Neural progenitor cell (in vitro differentiated cells): ENCODE measurements around the gene NELFA. TPM values are rescaled to one million over a fixed set of nuclear protein-coding genes. Genes with fewer than 3 reads are reported as not detected.
A peak's percentile ranks its signal among the peaks of the same experiment; 100 is the strongest.

Experiments
- DNase-seq: peaks from one replicate; pipeline ENCODE4 v3.0.0-alpha.2; 2016; ENCODE audit warnings: low spot score
- H2AFZ ChIP-seq: fragments of 200-600 bp; sonication (generic); replicated peaks from 2 replicates; pipeline ENCODE4 v1.6.1; 2016; ENCODE audit warnings: antibody characterized with exemption
- H3F3A ChIP-seq: fragments of 200-600 bp; sonication (generic); 2 replicates; pipeline ENCODE4 v1.6.1; 2016; ENCODE audit warnings: antibody characterized with exemption, low read depth
- H3K27ac ChIP-seq: fragments of 200-600 bp; sonication (generic); 2 replicates; pipeline ENCODE4 v1.5.1; 2016; ENCODE audit warnings: mild to moderate bottlenecking
- H3K27me3 ChIP-seq: fragments of 200-600 bp; sonication (generic); 2 replicates; pipeline ENCODE4 v1.6.1; 2016; ENCODE audit warnings: mild to moderate bottlenecking, moderate library complexity
- H3K36me3 ChIP-seq: fragments of 200-600 bp; sonication (generic); 2 replicates; pipeline ENCODE4 v1.5.1; 2016
- H3K4me1 ChIP-seq: fragments of 200-600 bp; sonication (generic); 2 replicates; pipeline ENCODE4 v1.6.1; 2016; ENCODE audit warnings: mixed run types
- H3K4me2 ChIP-seq: fragments of 200-600 bp; sonication (generic); 2 replicates; pipeline ENCODE4 v1.6.1; 2016
- H3K4me3 ChIP-seq: fragments of 200-600 bp; sonication (generic); 2 replicates; pipeline ENCODE4 v1.5.1; 2016
- H3K79me2 ChIP-seq: fragments of 200-600 bp; sonication (generic); 2 replicates; pipeline ENCODE4 v1.6.1; 2016; ENCODE audit warnings: low read depth
- H3K9ac ChIP-seq: fragments of 200-600 bp; sonication (generic); 2 replicates; pipeline ENCODE4 v1.6.1; 2016
- H3K9me3 ChIP-seq: fragments of 200-600 bp; sonication (generic); 2 replicates; pipeline ENCODE4 v1.5.1; 2016; ENCODE audit warnings: low read depth
- H4K20me1 ChIP-seq: fragments of 200-600 bp; sonication (generic); 2 replicates; pipeline ENCODE4 v1.6.1; 2016; ENCODE audit warnings: low read depth
- H3K27ac Mint-ChIP-seq: 3 replicates; pipeline ENCODE4 v1.8.0; 2021; ENCODE audit warnings: mixed read lengths
- H3K27me3 Mint-ChIP-seq: 2 replicates; pipeline ENCODE4 v1.8.0; 2022; ENCODE audit warnings: low read depth, mild to moderate bottlenecking, inconsistent platforms, moderate library complexity, mixed read lengths; ENCODE audit not compliant: insufficient read depth
- H3K36me3 Mint-ChIP-seq: 3 replicates; pipeline ENCODE4 v1.8.0; 2021; ENCODE audit warnings: mixed read lengths
- H3K4me1 Mint-ChIP-seq: 3 replicates; pipeline ENCODE4 v1.8.0; 2021; ENCODE audit warnings: mixed read lengths
- H3K4me3 Mint-ChIP-seq: 3 replicates; pipeline ENCODE4 v1.8.0; 2021; ENCODE audit warnings: mild to moderate bottlenecking, moderate library complexity, mixed read lengths
- H3K9me3 Mint-ChIP-seq: 3 replicates; pipeline ENCODE4 v1.8.0; 2020; ENCODE audit warnings: mixed read lengths
- EZH2 ChIP-seq: fragments of 200-600 bp; sonication (generic); IDR thresholded peaks from 2 replicates; pipeline ENCODE4 v1.6.1; 2017; ENCODE audit warnings: antibody characterized with exemption, mild to moderate bottlenecking, moderate library complexity
- EZH2phosphoT487 ChIP-seq: fragments of 200-600 bp; sonication (generic); IDR thresholded peaks from 2 replicates; pipeline ENCODE4 v1.6.1; 2017; ENCODE audit warnings: antibody characterized with exemption
- total RNA-seq: library from RNA; depleted of rRNA; stranded (reverse); fragments of >200 nt; gene quantifications from 2 replicates; pipeline ENCODE4 v1.2.3, GENCODE V29; 2015; ENCODE audit warnings: low replicate concordance
- TF ChIP-seq, protein P1 (sequence below): fragments of 200-600 bp; sonication (generic); IDR thresholded peaks from 2 replicates; pipeline ENCODE4 v1.5.1; 2017; ENCODE audit warnings: antibody characterized with exemption, mild to moderate bottlenecking

NELFA gene
- total RNA-seq, 1 donor from 2014 or later = 18.0 TPM

DNA sequence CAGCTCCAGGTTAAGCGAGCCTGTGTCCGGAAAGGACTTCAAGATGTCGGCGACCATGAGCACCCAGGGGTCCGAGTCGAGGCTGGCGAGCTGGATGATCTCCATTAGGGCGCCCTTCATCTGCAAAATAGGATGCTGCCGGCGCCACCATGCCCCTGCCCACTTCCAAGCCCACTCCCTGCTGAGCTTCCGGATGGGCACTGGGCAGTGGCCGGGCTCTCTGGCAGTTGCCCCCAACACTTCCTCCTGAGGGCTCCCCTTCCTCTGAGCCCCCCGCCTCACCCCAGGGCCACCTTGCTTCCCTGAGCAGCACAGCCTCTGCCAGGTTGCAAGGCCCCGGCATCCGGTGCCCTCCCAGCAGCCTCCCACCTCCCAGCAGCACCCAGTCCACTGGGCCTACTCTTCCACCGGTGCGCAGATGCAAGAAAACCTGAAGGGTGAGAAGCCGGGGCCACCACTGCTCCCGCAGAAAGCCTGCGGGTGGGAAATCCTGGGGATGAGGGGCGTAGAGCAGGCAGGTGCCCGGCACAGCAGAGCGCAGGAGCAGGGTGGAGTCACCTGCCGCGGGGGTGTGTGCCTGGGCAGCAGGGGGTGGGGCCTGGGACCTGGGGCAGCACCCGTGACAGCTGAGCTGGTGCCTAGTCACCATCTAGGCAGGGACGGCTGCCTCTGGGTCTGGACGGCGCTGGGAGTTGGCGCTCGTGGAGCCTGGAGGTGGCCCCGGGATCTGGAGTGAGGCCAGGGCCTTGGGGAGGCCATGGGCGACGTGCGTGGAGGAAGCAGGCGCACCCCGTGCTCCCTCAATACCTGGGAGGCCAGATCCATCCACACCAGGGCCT is 17.0 kb downstream of the NELFA start:
- peaks cover 39% of the 10 kb centered on the region for H4K20me1 ChIP-seq
- H3K36me3 ChIP-seq = peaks cover 9% of the 10 kb centered on the region
- peaks cover 36% of the 10 kb centered on the region for H3K36me3 Mint-ChIP-seq
- no peaks in the 10 kb centered on the region for H3F3A ChIP-seq
- no peak overlapping the region for H3K9ac ChIP-seq
- H3K9me3 Mint-ChIP-seq = peaks cover 11% of the 10 kb centered on the region
- H3K4me1 ChIP-seq = no peaks in the 10 kb centered on the region
- H3K4me1 Mint-ChIP-seq = no peaks in the 10 kb centered on the region
- no peaks in the 10 kb centered on the region for H3K27me3 ChIP-seq
- H3K79me2 ChIP-seq = peaks cover 66% of the 10 kb centered on the region
- DNase-seq = no peak
- H3K27ac ChIP-seq = no peak overlapping the region
- peaks cover 2% of the 10 kb centered on the region for H3K27me3 Mint-ChIP-seq
- H3K27ac Mint-ChIP-seq = no peak overlapping the region
- H3K4me3 Mint-ChIP-seq = no peak overlapping the region
- no peaks in the 10 kb centered on the region for H3K9me3 ChIP-seq
- no peak overlapping the region for H3K4me3 ChIP-seq
- no peak overlapping the region for H2AFZ ChIP-seq
- TF ChIP-seq, protein P1, sequence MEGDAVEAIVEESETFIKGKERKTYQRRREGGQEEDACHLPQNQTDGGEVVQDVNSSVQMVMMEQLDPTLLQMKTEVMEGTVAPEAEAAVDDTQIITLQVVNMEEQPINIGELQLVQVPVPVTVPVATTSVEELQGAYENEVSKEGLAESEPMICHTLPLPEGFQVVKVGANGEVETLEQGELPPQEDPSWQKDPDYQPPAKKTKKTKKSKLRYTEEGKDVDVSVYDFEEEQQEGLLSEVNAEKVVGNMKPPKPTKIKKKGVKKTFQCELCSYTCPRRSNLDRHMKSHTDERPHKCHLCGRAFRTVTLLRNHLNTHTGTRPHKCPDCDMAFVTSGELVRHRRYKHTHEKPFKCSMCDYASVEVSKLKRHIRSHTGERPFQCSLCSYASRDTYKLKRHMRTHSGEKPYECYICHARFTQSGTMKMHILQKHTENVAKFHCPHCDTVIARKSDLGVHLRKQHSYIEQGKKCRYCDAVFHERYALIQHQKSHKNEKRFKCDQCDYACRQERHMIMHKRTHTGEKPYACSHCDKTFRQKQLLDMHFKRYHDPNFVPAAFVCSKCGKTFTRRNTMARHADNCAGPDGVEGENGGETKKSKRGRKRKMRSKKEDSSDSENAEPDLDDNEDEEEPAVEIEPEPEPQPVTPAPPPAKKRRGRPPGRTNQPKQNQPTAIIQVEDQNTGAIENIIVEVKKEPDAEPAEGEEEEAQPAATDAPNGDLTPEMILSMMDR = no peak
- TF ChIP-seq EZH2phosphoT487 (no peak), EZH2 (no peak)
- no peak overlapping the region for H3K4me2 ChIP-seq

DNA sequence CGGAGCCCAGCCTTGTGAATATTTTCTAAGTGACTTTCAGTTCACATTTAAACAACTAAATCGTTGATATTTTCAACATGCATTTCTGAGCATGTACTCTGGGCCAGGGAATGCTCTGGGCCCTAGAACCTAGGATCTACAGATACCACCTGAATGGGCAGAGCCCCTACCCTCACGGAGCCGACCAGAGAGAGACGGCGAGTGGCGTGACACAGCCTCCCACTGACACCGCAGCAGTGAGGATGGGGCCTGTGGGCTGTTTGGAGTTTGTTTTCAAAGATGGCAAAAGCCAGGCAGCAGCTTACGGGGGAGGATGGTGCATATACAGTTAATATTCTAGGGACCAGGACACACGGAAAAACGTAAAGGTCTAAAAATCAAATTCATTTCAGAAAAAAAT is 17.7 kb downstream of the NELFA start:
- TF ChIP-seq, protein P1 = no peak
- no peak for TF ChIP-seq EZH2
- TF ChIP-seq EZH2phosphoT487 = no peak
- H3K27me3 Mint-ChIP-seq = peaks cover 2% of the 10 kb centered on the region
- Histone ChIP-seq H3K9ac (no peak overlapping the region), H3K27me3 (no peaks in the 10 kb centered on the region), H4K20me1 (peaks cover 41% of the 10 kb centered on the region), H3K9me3 (no peaks in the 10 kb centered on the region), H3K4me2 (no peak overlapping the region), H3K4me1 (no peaks in the 10 kb centered on the region), H3K4me3 (no peak overlapping the region), H2AFZ (no peak overlapping the region), H3F3A (no peaks in the 10 kb centered on the region), H3K36me3 (peaks cover 8% of the 10 kb centered on the region), H3K27ac (no peak overlapping the region), H3K79me2 (peaks cover 58% of the 10 kb centered on the region)
- no peak overlapping the region for H3K4me3 Mint-ChIP-seq
- no peak overlapping the region for H3K27ac Mint-ChIP-seq
- H3K9me3 Mint-ChIP-seq = peaks cover 9% of the 10 kb centered on the region
- DNase-seq = no peak
- no peaks in the 10 kb centered on the region for H3K4me1 Mint-ChIP-seq
- peaks cover 31% of the 10 kb centered on the region for H3K36me3 Mint-ChIP-seq

DNA sequence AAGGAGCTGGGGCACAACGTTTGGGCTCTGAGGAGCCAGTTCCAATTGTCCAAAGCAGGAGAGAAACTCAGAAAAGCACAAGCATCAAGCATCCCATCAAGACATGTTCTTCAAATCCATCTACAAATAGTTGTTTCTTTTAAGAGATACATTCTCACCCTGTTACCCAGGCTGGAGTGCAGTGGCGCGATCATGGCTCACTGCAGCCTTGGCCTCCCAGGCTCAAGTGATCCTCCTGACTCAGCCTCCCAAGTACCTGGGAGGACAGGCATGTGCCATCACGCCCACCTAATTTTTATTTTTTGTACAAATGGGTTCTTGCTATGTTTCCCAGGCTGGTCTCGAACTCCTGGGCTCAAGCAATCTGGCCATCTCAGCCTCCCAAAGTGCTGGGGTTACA is 18.1 kb downstream of the NELFA start:
- peaks cover 54% of the 10 kb centered on the region for H3K79me2 ChIP-seq
- H3K9ac ChIP-seq = no peak overlapping the region
- no peaks in the 10 kb centered on the region for H3F3A ChIP-seq
- no peaks in the 10 kb centered on the region for H3K9me3 ChIP-seq
- Mint-ChIP-seq H3K9me3 (peaks cover 5% of the 10 kb centered on the region), H3K4me1 (no peaks in the 10 kb centered on the region), H3K27me3 (peaks cover 2% of the 10 kb centered on the region), H3K27ac (peak overlapping the region; percentile 83), H3K4me3 (no peak overlapping the region), H3K36me3 (peaks cover 27% of the 10 kb centered on the region)
- no peaks in the 10 kb centered on the region for H3K4me1 ChIP-seq
- no peak for DNase-seq
- peaks cover 4% of the 10 kb centered on the region for H3K36me3 ChIP-seq
- H4K20me1 ChIP-seq = peaks cover 41% of the 10 kb centered on the region
- TF ChIP-seq EZH2phosphoT487 (no peak), EZH2 (no peak)
- TF ChIP-seq, protein P1 = no peak
- H3K4me3 ChIP-seq = no peak overlapping the region
- H3K4me2 ChIP-seq = no peak overlapping the region
- H3K27ac ChIP-seq = no peak overlapping the region
- no peak overlapping the region for H2AFZ ChIP-seq
- H3K27me3 ChIP-seq = no peaks in the 10 kb centered on the region
